HEK293T (cell line): ENCODE data around the gene SLC19A3.

Source experiments
- BHLHE40 ChIP-seq: fragments of 450-650 bp; IDR thresholded peaks from 2 replicates; pipeline ENCODE4 v1.6.1; 2016; ENCODE audit warnings: mild to moderate bottlenecking, moderate library complexity, borderline replicate concordance
- ELF4 ChIP-seq: fragments of 450-650 bp; IDR thresholded peaks from 2 replicates; pipeline ENCODE4 v1.6.1; 2017; ENCODE audit warnings: antibody characterized with exemption
- FOXA1 ChIP-seq: fragments of 450-650 bp; IDR thresholded peaks from 2 replicates; pipeline ENCODE4 v1.6.1; 2016; ENCODE audit warnings: mild to moderate bottlenecking
- HDGF ChIP-seq: fragments of 450-650 bp; IDR thresholded peaks from 2 replicates; pipeline ENCODE4 v1.6.1; 2017; ENCODE audit warnings: antibody characterized with exemption, borderline replicate concordance
- NFRKB ChIP-seq: fragments of 450-650 bp; IDR thresholded peaks from 2 replicates; pipeline ENCODE4 v1.6.1; 2016; ENCODE audit warnings: mild to moderate bottlenecking, moderate library complexity

GRCh38 chr2:227716501-227716900 lies 1.3 kb downstream of the SLC19A3 start:
- TF ChIP-seq ELF4 (no peak), BHLHE40 (no peak), NFRKB (no peak), FOXA1 (no peak), HDGF (no peak)
